Fibroblast of pulmonary artery (primary cell): ENCODE data around the gene CFAP157.

Source experiments
- DNase-seq: peaks from one replicate; pipeline ENCODE4 v3.0.0-alpha.2; 2010; ENCODE audit warnings: low read depth
- H3K4me3 ChIP-seq: replicated peaks from 2 replicates; pipeline ENCODE4 v1.5.1; 2011; ENCODE audit warnings: low read depth, mild to moderate bottlenecking, control low read depth, low read length, moderate library complexity
- CTCF ChIP-seq: IDR thresholded peaks from 2 replicates; pipeline ENCODE4 v1.5.1; 2011; ENCODE audit warnings: mild to moderate bottlenecking, control low read depth, low read length, inconsistent platforms; ENCODE audit errors: missing control alignments

Gene CFAP157

GRCh38 chr9:127706836-127707241, at the start of gene CFAP157:
CFAP157 (plus strand) TSS chr9:127706988; CDS start chr9:127707032, 44 bp downstream.
- no peak within 1 kb of the TSS for H3K4me3 ChIP-seq
- peak; percentile 18 for DNase-seq
- no peak for TF ChIP-seq CTCF

GRCh38 chr9:127658428-127658827, 48.4 kb upstream of the CFAP157 start:
- no peak for TF ChIP-seq CTCF
- DNase-seq = no peak
- H3K4me3 ChIP-seq = no peak overlapping the region

GRCh38 chr9:127660886-127661741, 45.7 kb upstream of the CFAP157 start:
- no peak overlapping the region for H3K4me3 ChIP-seq
- no peak for DNase-seq
- TF ChIP-seq CTCF = no peak

GRCh38 chr9:127662617-127663016, 44.2 kb upstream of the CFAP157 start:
- DNase-seq = no peak

GRCh38 chr9:127664324-127664677, 42.5 kb upstream of the CFAP157 start:
- TF ChIP-seq CTCF = no peak
- DNase-seq = no peak
- H3K4me3 ChIP-seq = no peak overlapping the region

More at GRCh38 chr9:127662617-127663016, 44.2 kb upstream of the CFAP157 start:
- no peak overlapping the region for H3K4me3 ChIP-seq
- TF ChIP-seq CTCF = no peak

- TF ChIP-seq CTCF = no peak
- no peak overlapping the region for H3K4me3 ChIP-seq
- no peak for DNase-seq
These were observed 41.9 kb upstream of the CFAP157 start for GRCh38 chr9:127664678-127665507.
